Osteocyte (in vitro differentiated cells): Measurements from ENCODE around the gene CRACR2A. TPM values are rescaled to one million over a fixed set of nuclear protein-coding genes. Genes with fewer than 3 reads are reported as not detected.

Experiments
- DNase-seq: peaks from one replicate; pipeline ENCODE4 v3.0.0; 2021; ENCODE audit warnings: mixed read lengths; ENCODE audit not compliant: unreplicated experiment; ENCODE audit errors: extremely low spot score
- H3K27ac Mint-ChIP-seq: one replicate; pipeline ENCODE4 v1.8.0; 2021; ENCODE audit warnings: mild to moderate bottlenecking, mixed read lengths; ENCODE audit not compliant: unreplicated experiment
- H3K27me3 Mint-ChIP-seq: one replicate; pipeline ENCODE4 v1.8.0; 2021; ENCODE audit warnings: mixed read lengths; ENCODE audit not compliant: unreplicated experiment
- H3K36me3 Mint-ChIP-seq: one replicate; pipeline ENCODE4 v1.8.0; 2021; ENCODE audit warnings: mixed read lengths; ENCODE audit not compliant: unreplicated experiment
- H3K4me1 Mint-ChIP-seq: one replicate; pipeline ENCODE4 v1.8.0; 2021; ENCODE audit warnings: mixed read lengths; ENCODE audit not compliant: unreplicated experiment
- H3K4me3 Mint-ChIP-seq: one replicate; pipeline ENCODE4 v1.8.0; 2021; ENCODE audit warnings: mild to moderate bottlenecking, moderate library complexity, mixed read lengths; ENCODE audit not compliant: unreplicated experiment
- H3K9me3 Mint-ChIP-seq: one replicate; pipeline ENCODE4 v1.8.0; 2021; ENCODE audit warnings: mixed read lengths; ENCODE audit not compliant: unreplicated experiment
- total RNA-seq: library from RNA; stranded (reverse); gene quantifications from 2 replicates; pipeline ENCODE4 v1.2.1, GENCODE V29; 2021
- TF ChIP-seq, protein P1 (sequence below): fragments of 200-600 bp; sonication (generic); IDR thresholded peaks from 2 replicates; pipeline ENCODE4 v1.5.0; 2021; ENCODE audit warnings: antibody characterized with exemption, mild to moderate bottlenecking, moderate library complexity

Gene CRACR2A
- total RNA-seq, 1 donor from 2014 or later, result 0.13 TPM

DNA sequence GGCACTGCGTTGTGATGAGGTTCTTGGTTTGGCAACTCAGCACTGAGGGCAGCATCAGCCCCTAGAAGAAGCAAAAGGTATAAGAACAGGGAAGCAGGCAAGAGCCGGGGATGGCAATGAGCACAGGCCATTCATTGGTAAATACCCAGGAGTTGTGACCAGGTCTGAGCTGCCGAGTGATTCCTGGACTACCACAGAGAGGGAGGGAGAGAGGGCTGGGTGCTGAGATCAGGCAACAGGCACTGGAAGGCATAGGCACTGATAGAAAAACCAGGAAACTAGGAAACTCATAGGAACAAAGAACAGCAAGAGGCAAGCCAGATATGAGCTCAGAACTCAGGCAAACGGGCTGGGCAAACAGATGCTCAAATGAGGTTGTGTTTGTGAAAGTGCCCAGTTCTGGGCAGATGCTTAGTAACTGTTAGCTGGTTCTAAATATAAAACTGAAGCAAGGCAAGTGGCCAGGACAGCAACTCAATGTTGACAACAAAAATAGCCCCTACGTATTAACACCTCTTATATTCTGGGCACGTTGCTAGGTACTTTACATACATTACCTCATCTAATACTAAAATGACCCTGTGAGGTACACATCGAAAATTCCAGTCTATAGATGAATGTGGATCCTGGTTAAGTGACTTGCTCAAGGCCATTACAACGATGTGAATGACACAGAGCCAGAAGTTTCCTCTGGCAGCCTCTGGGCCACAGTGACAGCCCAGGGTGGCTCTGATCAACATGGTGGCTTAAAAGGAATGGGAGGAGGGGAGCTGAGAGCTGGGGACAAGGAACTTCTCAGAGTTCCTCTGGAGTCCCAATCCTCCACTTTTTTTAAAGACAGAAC, 140.8 kb downstream of the CRACR2A start:
- Mint-ChIP-seq H3K4me1 (no peaks in the 10 kb centered on the region), H3K27me3 (peaks cover 8% of the 10 kb centered on the region), H3K36me3 (no peaks in the 10 kb centered on the region), H3K4me3 (no peak overlapping the region), H3K9me3 (peaks cover 7% of the 10 kb centered on the region), H3K27ac (no peak overlapping the region)
- DNase-seq, result no peak
- TF ChIP-seq, protein P1, sequence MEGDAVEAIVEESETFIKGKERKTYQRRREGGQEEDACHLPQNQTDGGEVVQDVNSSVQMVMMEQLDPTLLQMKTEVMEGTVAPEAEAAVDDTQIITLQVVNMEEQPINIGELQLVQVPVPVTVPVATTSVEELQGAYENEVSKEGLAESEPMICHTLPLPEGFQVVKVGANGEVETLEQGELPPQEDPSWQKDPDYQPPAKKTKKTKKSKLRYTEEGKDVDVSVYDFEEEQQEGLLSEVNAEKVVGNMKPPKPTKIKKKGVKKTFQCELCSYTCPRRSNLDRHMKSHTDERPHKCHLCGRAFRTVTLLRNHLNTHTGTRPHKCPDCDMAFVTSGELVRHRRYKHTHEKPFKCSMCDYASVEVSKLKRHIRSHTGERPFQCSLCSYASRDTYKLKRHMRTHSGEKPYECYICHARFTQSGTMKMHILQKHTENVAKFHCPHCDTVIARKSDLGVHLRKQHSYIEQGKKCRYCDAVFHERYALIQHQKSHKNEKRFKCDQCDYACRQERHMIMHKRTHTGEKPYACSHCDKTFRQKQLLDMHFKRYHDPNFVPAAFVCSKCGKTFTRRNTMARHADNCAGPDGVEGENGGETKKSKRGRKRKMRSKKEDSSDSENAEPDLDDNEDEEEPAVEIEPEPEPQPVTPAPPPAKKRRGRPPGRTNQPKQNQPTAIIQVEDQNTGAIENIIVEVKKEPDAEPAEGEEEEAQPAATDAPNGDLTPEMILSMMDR, result no peak

DNA sequence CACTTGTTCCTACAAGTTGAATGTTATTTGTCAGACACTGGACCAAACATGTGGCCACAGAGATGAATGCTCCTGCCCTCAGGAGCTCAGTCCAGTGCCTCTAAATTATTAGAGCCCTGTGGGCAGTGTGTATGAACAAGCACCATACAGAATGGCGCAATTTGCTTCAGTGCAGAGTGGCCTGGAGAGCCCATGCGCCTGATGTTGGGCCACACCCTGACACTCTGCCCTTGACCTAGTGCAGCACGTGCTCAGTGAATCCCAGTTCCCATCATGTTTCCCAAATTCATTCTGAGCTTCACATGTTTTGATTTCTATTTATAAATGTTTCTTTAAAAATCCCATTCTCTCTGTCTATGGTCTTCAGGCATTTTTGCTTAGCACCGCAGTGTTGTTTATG, 145.1 kb downstream of the CRACR2A start:
- no peak overlapping the region for H3K4me3 Mint-ChIP-seq
- no peaks in the 10 kb centered on the region for H3K4me1 Mint-ChIP-seq
- no peak overlapping the region for H3K27ac Mint-ChIP-seq
- H3K36me3 Mint-ChIP-seq, result no peaks in the 10 kb centered on the region
- no peak for DNase-seq
- TF ChIP-seq, protein P1, result no peak
- H3K27me3 Mint-ChIP-seq, result peaks cover 26% of the 10 kb centered on the region
- H3K9me3 Mint-ChIP-seq, result peaks cover 7% of the 10 kb centered on the region

DNA sequence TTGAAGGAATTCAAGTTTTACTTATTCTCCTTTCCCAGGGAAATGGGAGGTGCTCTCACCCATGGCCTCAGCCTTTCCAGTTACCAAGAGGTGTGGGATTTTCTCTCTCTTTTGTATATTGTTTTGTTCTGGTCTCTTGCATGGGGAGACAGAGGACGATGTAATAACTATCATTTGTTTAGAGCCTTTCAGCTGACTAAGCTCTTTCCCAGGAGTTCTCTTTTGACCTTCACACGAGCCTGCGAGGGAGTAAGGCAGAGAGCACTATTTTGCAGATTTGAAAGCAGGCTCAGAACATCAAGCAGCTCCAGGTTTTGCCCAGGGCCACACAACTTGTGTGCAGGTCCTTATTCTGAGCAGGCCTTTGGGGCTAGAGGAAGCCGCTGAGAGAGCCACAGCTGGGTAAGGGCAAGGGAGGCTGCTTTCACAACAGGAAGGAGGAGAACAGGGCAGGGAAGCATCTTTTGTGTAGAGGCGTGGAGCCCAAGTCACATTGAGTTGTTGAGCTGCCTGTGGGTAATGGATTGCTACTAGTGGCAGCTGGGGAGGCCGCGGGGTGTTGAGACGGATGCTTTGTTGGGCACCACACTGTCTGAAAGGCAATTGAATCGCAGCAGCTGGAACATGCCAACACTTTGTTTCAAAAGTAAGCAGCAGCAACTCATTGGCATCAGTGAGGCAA, 145.7 kb downstream of the CRACR2A start:
- Mint-ChIP-seq H3K9me3 (peaks cover 7% of the 10 kb centered on the region), H3K4me1 (no peaks in the 10 kb centered on the region), H3K36me3 (no peaks in the 10 kb centered on the region), H3K4me3 (no peak overlapping the region), H3K27me3 (peaks cover 26% of the 10 kb centered on the region), H3K27ac (no peak overlapping the region)
- TF ChIP-seq, protein P1, result no peak
- no peak for DNase-seq

DNA sequence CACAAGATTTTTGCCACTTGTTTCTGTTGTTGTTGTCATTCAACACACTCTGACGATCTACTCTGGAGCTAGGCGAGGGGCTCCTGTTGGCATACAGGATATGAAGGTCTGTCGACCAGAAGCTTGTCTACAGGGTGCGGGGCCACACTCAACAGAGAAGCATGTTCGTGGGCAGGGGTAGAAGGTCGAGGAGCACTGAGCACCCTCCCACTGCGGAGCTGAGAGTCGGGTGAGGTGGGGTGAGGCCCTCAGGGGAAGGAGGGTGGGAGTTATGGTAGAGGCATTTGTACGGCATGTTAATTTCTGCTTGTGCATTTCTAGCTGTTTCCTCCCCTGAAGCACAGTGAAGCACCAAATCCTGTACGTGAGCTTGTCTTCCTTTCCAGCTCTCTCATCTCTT, 146.8 kb downstream of the CRACR2A start:
- no peaks in the 10 kb centered on the region for H3K36me3 Mint-ChIP-seq
- peaks cover 24% of the 10 kb centered on the region for H3K27me3 Mint-ChIP-seq
- TF ChIP-seq, protein P1, result no peak
- H3K27ac Mint-ChIP-seq, result no peak overlapping the region
- H3K4me3 Mint-ChIP-seq, result no peak overlapping the region
- peaks cover 7% of the 10 kb centered on the region for H3K9me3 Mint-ChIP-seq
- H3K4me1 Mint-ChIP-seq, result no peaks in the 10 kb centered on the region
- DNase-seq, result no peak

DNA sequence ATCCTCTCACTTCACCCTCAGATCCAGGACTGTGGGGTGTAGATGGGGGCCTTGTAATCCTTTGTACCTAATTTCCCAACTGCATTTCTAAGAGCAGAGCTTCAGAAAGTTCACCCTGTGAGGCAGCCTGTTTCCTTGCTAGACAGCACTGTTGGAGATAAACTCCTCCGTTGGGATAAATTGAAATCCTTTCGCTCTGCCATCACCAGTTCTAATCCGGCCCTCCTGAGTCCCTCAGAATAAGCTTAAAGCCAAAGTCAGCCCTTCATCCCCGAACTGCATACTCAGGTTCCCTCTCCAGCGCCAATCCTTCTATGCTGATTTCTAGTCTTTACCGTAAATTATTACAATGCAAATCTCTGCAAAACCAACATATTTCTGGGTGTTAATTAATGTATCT, 147.2 kb downstream of the CRACR2A start:
- Mint-ChIP-seq H3K27me3 (peaks cover 24% of the 10 kb centered on the region), H3K36me3 (no peaks in the 10 kb centered on the region), H3K4me1 (no peaks in the 10 kb centered on the region), H3K4me3 (no peak overlapping the region), H3K9me3 (peaks cover 7% of the 10 kb centered on the region), H3K27ac (no peak overlapping the region)
- DNase-seq, result no peak
- TF ChIP-seq, protein P1, result no peak
